MCF 10A (cell line): ENCODE measurements around the gene RND3. TPM values are rescaled to one million over a fixed set of nuclear protein-coding genes. Genes with fewer than 3 reads are reported as not detected.
A peak's percentile ranks its signal among the peaks of the same experiment; 100 is the strongest.

Source experiments
- BruUV-seq: library from RNA; stranded (reverse); fragments of 400-500 nt; replicated peaks from 2 replicates; lab custom pipeline; 2021; lab: Mats Ljungman, UMichigan
- CTCF ChIA-PET: fragments of 300-600 bp; sonication (Branson Sonifier 250); formaldehyde crosslinking; extraction: SDS; loops from one replicate; lab custom pipeline; 2021; ENCODE audit warnings: antibody characterized with exemption, inconsistent platforms; lab: Yijun Ruan, JAX
- POLR2A ChIA-PET: fragments of 300-600, 350-650 bp; sonication (Branson Sonifier 250); formaldehyde crosslinking; extraction: SDS; loops from one replicate; lab custom pipeline; 2020; ENCODE audit warnings: antibody characterized with exemption, inconsistent platforms; lab: Yijun Ruan, JAX
- DNase-seq: peaks from one replicate; pipeline ENCODE4 v3.0.0-alpha.2; 2018; ENCODE audit not compliant: unreplicated experiment
- H3K27ac Mint-ChIP-seq: one replicate; pipeline ENCODE4 v1.8.0; 2022; ENCODE audit warnings: mild to moderate bottlenecking, low read depth, mixed read lengths; ENCODE audit not compliant: unreplicated experiment
- H3K27me3 Mint-ChIP-seq: one replicate; pipeline ENCODE4 v1.8.0; 2022; ENCODE audit warnings: mixed read lengths; ENCODE audit not compliant: insufficient read depth, unreplicated experiment
- H3K36me3 Mint-ChIP-seq: one replicate; pipeline ENCODE4 v1.8.0; 2022; ENCODE audit warnings: mild to moderate bottlenecking, moderate library complexity, mixed read lengths; ENCODE audit not compliant: insufficient read depth, unreplicated experiment
- H3K4me1 Mint-ChIP-seq: one replicate; pipeline ENCODE4 v1.8.0; 2022; ENCODE audit warnings: mixed read lengths; ENCODE audit not compliant: insufficient read depth, unreplicated experiment
- H3K4me3 Mint-ChIP-seq: one replicate; pipeline ENCODE4 v1.8.0; 2022; ENCODE audit warnings: mild to moderate bottlenecking, moderate library complexity, mixed read lengths; ENCODE audit not compliant: unreplicated experiment
- H3K9me3 Mint-ChIP-seq: one replicate; pipeline ENCODE4 v1.8.0; 2022; ENCODE audit warnings: mixed read lengths; ENCODE audit not compliant: unreplicated experiment
- CTCF ChIP-seq: fragments of 200-600 bp; IDR thresholded peaks from one replicate; pipeline ENCODE4 v1.8.0; 2022; ENCODE audit warnings: antibody characterized with exemption, mild to moderate bottlenecking; ENCODE audit not compliant: unreplicated experiment
- intact Hi-C: fragments of 100-400 bp; cut with micrococcal nuclease; formaldehyde crosslinking; loops from 2 replicates; pipeline ENCODE4 v1.14.1; 2022
- total RNA-seq: library from RNA; stranded (reverse); gene quantifications from 2 replicates; pipeline ENCODE4 v1.2.3, GENCODE V29; 2022

Gene RND3
- total RNA-seq, 1 experiment from 2014 or later: 158 TPM

GRCh38 chr2:150426724-150427123 lies 60.7 kb downstream of the RND3 start:
- no peak for DNase-seq
- no peaks in the 10 kb centered on the region for H3K36me3 Mint-ChIP-seq
- no TSS peak for BruUV-seq
- H3K9me3 Mint-ChIP-seq: no peaks in the 10 kb centered on the region
- POLR2A ChIA-PET: no interaction called here
- no peak for TF ChIP-seq CTCF
- no peaks in the 10 kb centered on the region for H3K4me1 Mint-ChIP-seq
- intact Hi-C loops: no loop called here
- H3K27me3 Mint-ChIP-seq: no peaks in the 10 kb centered on the region
- H3K27ac Mint-ChIP-seq: no peak overlapping the region
- CTCF ChIA-PET: interaction anchor here (0.6 kb wide), 1 partner anchor 396 kb away, joined by 3 read pairs; no protein-coding TSS in a partner anchor
- H3K4me3 Mint-ChIP-seq: no peak overlapping the region

GRCh38 chr2:150426315-150426714 lies 61.2 kb downstream of the RND3 start:
- Mint-ChIP-seq H3K4me1 (no peaks in the 10 kb centered on the region), H3K27me3 (no peaks in the 10 kb centered on the region), H3K9me3 (no peaks in the 10 kb centered on the region), H3K4me3 (no peak overlapping the region), H3K27ac (no peak overlapping the region), H3K36me3 (no peaks in the 10 kb centered on the region)
- no peak for DNase-seq
- no TSS peak for BruUV-seq
- ChIA-PET CTCF (interaction anchor here (0.6 kb wide), 2 partner anchors 222 to 396 kb away, joined by 3 read pairs; no protein-coding TSS in a partner anchor), POLR2A (interaction anchor here (0.7 kb wide), 1 partner anchor 835 kb away, joined by 3 read pairs; no protein-coding TSS in a partner anchor)
- TF ChIP-seq CTCF: no peak
- intact Hi-C loops: no loop called here

- no peak overlapping the region for H3K27ac Mint-ChIP-seq
- ChIA-PET POLR2A (interaction anchor here (0.7 kb wide), 1 partner anchor 834 kb away, joined by 3 read pairs; no protein-coding TSS in a partner anchor), CTCF (interaction anchor here (0.6 to 1.6 kb wide), 5 partner anchors 7 to 852 kb away, joined by 3 to 4 read pairs (median 3); no protein-coding TSS in a partner anchor)
- no peaks in the 10 kb centered on the region for H3K36me3 Mint-ChIP-seq
- H3K4me3 Mint-ChIP-seq: no peak overlapping the region
- no peaks in the 10 kb centered on the region for H3K9me3 Mint-ChIP-seq
- intact Hi-C loops: loop anchor here (1.0 kb wide), 1 partner anchor 185 kb away; no protein-coding TSS in a partner anchor
- peak; percentile 16 for DNase-seq
- H3K4me1 Mint-ChIP-seq: no peaks in the 10 kb centered on the region
- peak; percentile 27 for TF ChIP-seq CTCF
- no peaks in the 10 kb centered on the region for H3K27me3 Mint-ChIP-seq
- BruUV-seq: no TSS peak
These were observed 62.1 kb downstream of the RND3 start for GRCh38 chr2:150425121-150425955.

GRCh38 chr2:150424406-150424805 lies 63.1 kb downstream of the RND3 start:
- Mint-ChIP-seq H3K27me3 (no peaks in the 10 kb centered on the region), H3K4me1 (no peaks in the 10 kb centered on the region), H3K9me3 (no peaks in the 10 kb centered on the region), H3K36me3 (no peaks in the 10 kb centered on the region), H3K4me3 (no peak overlapping the region), H3K27ac (no peak overlapping the region)
- no TSS peak for BruUV-seq
- intact Hi-C loops: no loop called here
- TF ChIP-seq CTCF: no peak
- no peak for DNase-seq
- ChIA-PET POLR2A (no interaction called here), CTCF (interaction anchor here (1.1 to 1.6 kb wide), 3 partner anchors 10 to 33 kb away, joined by 3 to 5 read pairs (median 4); no protein-coding TSS in a partner anchor)
